Measurements from ENCODE around the gene CTDNEP1. TPM values are rescaled to one million over a fixed set of nuclear protein-coding genes. Genes with fewer than 3 reads are reported as not detected.
A peak's percentile ranks its signal among the peaks of the same experiment; 100 is the strongest.

CTDNEP1 gene
- total RNA-seq = 141 TPM
- long read RNA-seq, transcript CTDNEP1-210 (8 exons, 1,708 nt) = major isoform, 110 of 125 reads
- long read RNA-seq, partial matches to known transcripts = 2 of 125 reads
- long read RNA-seq, other reads (novel, unspliced or antisense) = 12 of 125 reads

DNA sequence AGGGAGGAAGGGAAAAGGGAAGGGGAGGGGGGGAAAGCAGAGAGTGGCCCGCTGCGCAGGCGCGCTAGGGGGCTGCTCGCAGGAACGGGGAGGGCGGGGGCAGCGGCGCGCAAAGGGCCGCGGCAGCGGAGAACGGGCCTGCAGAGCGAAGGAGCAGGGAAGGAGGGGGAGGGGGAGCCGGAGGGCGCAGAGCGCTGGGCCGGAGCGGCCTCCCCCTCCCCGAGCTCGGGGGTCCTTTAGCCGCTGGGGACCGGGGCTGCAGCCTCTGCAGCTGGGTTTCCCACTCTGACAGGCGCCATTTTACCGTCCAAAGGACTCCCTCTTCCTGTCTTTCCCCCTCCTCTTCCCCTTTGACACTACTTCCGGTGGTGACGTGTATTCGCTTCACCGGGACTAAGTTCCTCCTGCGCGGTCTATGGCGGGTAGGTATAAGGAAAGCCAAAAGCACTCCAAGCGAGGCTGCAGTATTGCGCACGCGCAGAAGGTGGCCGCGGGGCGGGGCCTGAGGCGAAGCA is at the start of gene CTDNEP1:
CTDNEP1 (minus strand) TSS at position 74 of the 515 bp plus-strand sequence. CDS start 438 bp downstream, outside the sequence.
- peak; percentile 92 for DNase-seq
- peaks cover 32% of the 10 kb centered on the region for H3K4me1 ChIP-seq
- peak within 1 kb of the TSS; percentile 99 for H3K27ac ChIP-seq
- TF ChIP-seq, protein P1, sequence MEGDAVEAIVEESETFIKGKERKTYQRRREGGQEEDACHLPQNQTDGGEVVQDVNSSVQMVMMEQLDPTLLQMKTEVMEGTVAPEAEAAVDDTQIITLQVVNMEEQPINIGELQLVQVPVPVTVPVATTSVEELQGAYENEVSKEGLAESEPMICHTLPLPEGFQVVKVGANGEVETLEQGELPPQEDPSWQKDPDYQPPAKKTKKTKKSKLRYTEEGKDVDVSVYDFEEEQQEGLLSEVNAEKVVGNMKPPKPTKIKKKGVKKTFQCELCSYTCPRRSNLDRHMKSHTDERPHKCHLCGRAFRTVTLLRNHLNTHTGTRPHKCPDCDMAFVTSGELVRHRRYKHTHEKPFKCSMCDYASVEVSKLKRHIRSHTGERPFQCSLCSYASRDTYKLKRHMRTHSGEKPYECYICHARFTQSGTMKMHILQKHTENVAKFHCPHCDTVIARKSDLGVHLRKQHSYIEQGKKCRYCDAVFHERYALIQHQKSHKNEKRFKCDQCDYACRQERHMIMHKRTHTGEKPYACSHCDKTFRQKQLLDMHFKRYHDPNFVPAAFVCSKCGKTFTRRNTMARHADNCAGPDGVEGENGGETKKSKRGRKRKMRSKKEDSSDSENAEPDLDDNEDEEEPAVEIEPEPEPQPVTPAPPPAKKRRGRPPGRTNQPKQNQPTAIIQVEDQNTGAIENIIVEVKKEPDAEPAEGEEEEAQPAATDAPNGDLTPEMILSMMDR (IDR thresholded peaks at IDR 0.05) = no peak
- peak within 1 kb of the TSS; percentile 91 for H3K4me3 ChIP-seq
- H3K9me3 ChIP-seq = no peaks in the 10 kb centered on the region
- intact Hi-C loops (cut with DNase I) = no loop called here
- H3K27me3 ChIP-seq = no peaks in the 10 kb centered on the region
- peaks cover 32% of the 10 kb centered on the region for H3K36me3 ChIP-seq
- ATAC-seq = peak; percentile 92

GRCh38 chr17:7296189-7296861 is 44.8 kb upstream of the CTDNEP1 start:
- Histone ChIP-seq H3K27me3 (peaks cover 34% of the 10 kb centered on the region), H3K4me3 (no peak overlapping the region), H3K36me3 (no peaks in the 10 kb centered on the region), H3K27ac (no peak overlapping the region), H3K9me3 (no peaks in the 10 kb centered on the region), H3K4me1 (peaks cover 20% of the 10 kb centered on the region)
- TF ChIP-seq, protein P1 (IDR thresholded peaks at IDR 0.05) = peak; percentile 92
- intact Hi-C loops (cut with DNase I) = no loop called here
- DNase-seq (peak; percentile 91), ATAC-seq (peak; percentile 95)

DNA sequence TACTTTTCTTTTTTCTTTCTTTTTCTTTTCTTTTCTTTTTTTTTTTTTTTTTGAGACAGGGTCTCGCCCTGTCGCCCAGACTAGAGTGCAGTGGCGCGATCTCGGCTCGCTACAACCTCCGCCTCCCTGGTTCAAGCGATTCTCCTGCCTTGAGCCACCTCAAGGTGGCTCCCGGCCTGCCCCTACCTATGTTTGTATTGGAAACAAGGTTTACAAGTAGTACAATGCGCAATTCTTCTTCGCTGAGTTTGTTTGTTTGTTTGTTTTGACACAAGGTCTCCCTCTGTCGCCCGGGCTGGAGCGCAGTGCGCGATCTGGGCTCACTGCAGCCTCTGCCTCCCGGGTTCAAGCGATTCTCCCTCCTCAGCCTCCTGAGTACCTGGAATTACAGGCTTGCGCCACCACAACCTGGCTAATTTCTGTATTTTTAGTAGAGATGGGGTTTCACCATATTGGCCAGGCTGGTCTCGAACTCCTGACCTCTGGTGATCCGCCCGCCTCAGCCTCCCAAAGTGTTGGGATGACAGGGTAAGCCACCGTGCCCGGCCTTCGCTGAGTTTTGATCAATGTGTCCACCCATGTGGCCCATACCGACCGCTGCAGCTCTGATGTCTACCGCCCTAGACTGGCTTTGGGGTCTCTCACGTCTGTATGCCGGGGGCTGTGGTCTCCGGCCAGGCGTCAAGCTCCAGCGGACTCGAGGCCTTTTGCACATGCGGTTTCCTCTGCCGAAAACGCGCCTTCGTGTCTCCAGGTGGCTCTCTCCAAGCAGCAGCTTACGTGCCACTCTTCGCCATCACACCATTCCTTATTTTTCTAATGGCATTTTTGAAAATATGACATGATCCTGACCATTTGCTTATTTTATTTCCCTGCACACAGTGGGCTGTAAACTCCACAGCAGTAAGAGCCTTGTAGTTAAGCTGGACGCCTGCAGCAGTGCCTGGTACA is 44.0 kb upstream of the CTDNEP1 start:
- ATAC-seq (no peak), DNase-seq (no peak)
- Histone ChIP-seq H3K27ac (no peak overlapping the region), H3K4me3 (no peak overlapping the region), H3K4me1 (peaks cover 20% of the 10 kb centered on the region), H3K27me3 (peaks cover 37% of the 10 kb centered on the region), H3K36me3 (no peaks in the 10 kb centered on the region), H3K9me3 (no peaks in the 10 kb centered on the region)
- intact Hi-C loops (cut with DNase I) = no loop called here
- TF ChIP-seq, protein P1 (IDR thresholded peaks at IDR 0.05) = no peak

DNA sequence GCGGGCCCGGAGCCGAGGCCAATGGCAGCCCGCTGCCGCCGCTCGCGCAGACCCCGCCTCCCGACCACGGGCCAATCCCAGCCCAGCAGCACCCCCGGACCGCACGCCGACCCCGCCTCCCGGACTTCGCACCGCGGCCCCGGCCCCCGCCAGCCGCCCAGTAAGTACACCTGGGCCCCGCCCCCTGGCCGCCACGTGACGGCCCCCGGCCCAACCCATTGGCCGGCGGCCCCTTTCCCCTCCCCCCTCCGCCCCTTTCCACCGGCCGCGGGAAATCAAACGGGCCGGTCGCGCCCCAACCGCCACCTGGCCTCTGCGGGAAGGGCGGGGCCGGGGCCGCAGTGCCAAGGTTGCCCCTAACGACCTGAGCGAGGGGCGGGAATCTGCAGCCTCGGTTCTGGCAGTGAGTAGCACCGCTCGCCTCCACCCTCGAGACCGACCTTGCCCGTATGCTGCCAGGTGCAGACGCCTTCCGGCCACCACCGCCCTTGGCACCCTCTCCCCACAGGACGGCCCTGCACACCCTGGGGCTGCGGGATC is 43.1 kb upstream of the CTDNEP1 start, which contains the start of gene YBX2:
YBX2 (minus strand) TSS at position 26 of the 540 bp plus-strand sequence. CDS start 139 bp downstream, outside the sequence.
- intact Hi-C loops (cut with DNase I) = no loop called here
- peak within 1 kb of the TSS; percentile 29 for H3K4me3 ChIP-seq
- peak; percentile 80 for DNase-seq

More for the DNA sequence above, 43.1 kb upstream of the CTDNEP1 start, which contains the start of gene YBX2:
- TF ChIP-seq, protein P1 (IDR thresholded peaks at IDR 0.05) = no peak
- peaks cover 37% of the 10 kb centered on the region for H3K27me3 ChIP-seq
- H3K36me3 ChIP-seq = no peaks in the 10 kb centered on the region
- H3K27ac ChIP-seq = no peak within 1 kb of the TSS
- no peaks in the 10 kb centered on the region for H3K9me3 ChIP-seq
- ATAC-seq = peak; percentile 59
- H3K4me1 ChIP-seq = peaks cover 20% of the 10 kb centered on the region
